HEK293T (cell line): ENCODE measurements around the gene MACROD2.

Experiments used
- FOXA1 ChIP-seq: fragments of 450-650 bp; IDR thresholded peaks from 2 replicates; pipeline ENCODE4 v1.6.1; 2016; ENCODE audit warnings: mild to moderate bottlenecking
- FOXM1 ChIP-seq: fragments of 450-650 bp; IDR thresholded peaks from 2 replicates; pipeline ENCODE4 v1.6.1; 2017; ENCODE audit warnings: mild to moderate bottlenecking, borderline replicate concordance
- HDGF ChIP-seq: fragments of 450-650 bp; IDR thresholded peaks from 2 replicates; pipeline ENCODE4 v1.6.1; 2017; ENCODE audit warnings: antibody characterized with exemption, borderline replicate concordance
- L3MBTL2 ChIP-seq: fragments of 450-650 bp; conservative IDR thresholded peaks from 2 replicates; pipeline ENCODE4 v1.6.1; 2016; ENCODE audit warnings: mild to moderate bottlenecking

DNA sequence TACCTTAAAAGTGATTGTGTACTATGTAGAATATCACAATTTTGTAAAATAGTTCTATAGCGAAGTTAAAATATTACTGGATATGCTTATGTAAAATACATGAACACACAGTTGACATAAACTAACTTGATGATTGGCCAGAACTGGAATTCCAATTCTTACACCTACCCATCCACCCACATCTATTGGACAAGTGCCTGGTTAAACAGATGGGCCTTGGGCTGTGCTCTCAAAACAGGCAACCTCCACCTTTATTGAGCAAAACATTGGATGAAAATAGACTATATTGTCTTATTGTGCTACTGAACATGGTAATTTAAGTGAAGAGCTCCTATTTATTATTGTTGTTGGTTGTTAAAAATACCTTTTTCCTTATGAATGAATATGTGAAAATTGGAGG is 496.1 kb downstream of the MACROD2 start:
- no peak for TF ChIP-seq HDGF
- TF ChIP-seq FOXA1, result no peak
- TF ChIP-seq FOXM1, result no peak
- TF ChIP-seq L3MBTL2, result no peak
